ENCODE data around the gene GPR39. TPM values are rescaled to one million over a fixed set of nuclear protein-coding genes. Genes with fewer than 3 reads are reported as not detected.

The GPR39 gene
- total and polyA plus RNA-seq, 2 donors (not counting 3 experiments of a cell fraction or from before 2014, with no cell fraction given) = 0.03 to 0.20 TPM

- ChIA-PET POLR2A (no interaction called here), CTCF (no interaction called here)
- Histone ChIP-seq H3K4me2 (ENCODE audit: insufficient read depth, low read length) (no peak overlapping the region), H3K9me3 (replicated peaks; ENCODE audit: control insufficient read depth, insufficient read depth, low read length) (no peaks in the 10 kb centered on the region), H3K79me2 (ENCODE audit: control insufficient read depth, insufficient read depth, low read length) (no peaks in the 10 kb centered on the region), H3K4me3 (replicated peaks in 1 of 3; ENCODE audit: insufficient read depth in 1 of 3, low read depth in 1 of 3, low read length in 3 of 3) (no peak overlapping the region), H3K27me3 (ENCODE audit: control insufficient read depth in 2 of 2, insufficient read depth in 2 of 2, low read length in 2 of 2) (no peaks in the 10 kb centered on the region), H3K9ac (replicated peaks; ENCODE audit: extremely low read depth, insufficient read depth, low read length) (no peak overlapping the region), H4K20me1 (replicated peaks; ENCODE audit: control insufficient read depth, extremely low read depth, insufficient read depth, low read length) (no peaks in the 10 kb centered on the region), H3K36me3 (ENCODE audit: control insufficient read depth in 2 of 2, extremely low read depth in 1 of 2, insufficient read depth in 2 of 2, low read length in 2 of 2) (no peaks in the 10 kb centered on the region), H2AFZ (ENCODE audit: low read depth, low read length) (no peak overlapping the region), H3K27ac (ENCODE audit: insufficient read depth, low read depth, low read length) (no peak overlapping the region), H3K4me1 (ENCODE audit: control insufficient read depth, extremely low read depth, insufficient read depth, low read length) (no peaks in the 10 kb centered on the region), H3K9me1 (replicated peaks; ENCODE audit: control insufficient read depth, extremely low read depth, insufficient read depth, low read length) (no peaks in the 10 kb centered on the region)
- FAIRE-seq (no peak), DNase-seq (ENCODE audit: low read depth, low spot score) (no peak)
- no TSS peak for BruUV-seq (replicated peaks)
- dilution Hi-C loops (cut with MboI; ENCODE audit: extremely low pct_ligation_motif_present, low sequenced_read_pairs) (no loop called here), intact Hi-C loops (cut with micrococcal nuclease) (no loop called here)
- TF ChIP-seq JUN (IDR thresholded peaks at IDR 0.05; ENCODE audit: borderline replicate concordance, insufficient read depth, insufficient read length, low read depth) = no peak
- no peak for TF ChIP-seq CTCF (IDR thresholded peaks at IDR 0.05; ENCODE audit: extremely low read depth in 1 of 2, insufficient read depth in 1 of 2, low read depth in 1 of 2, low read length in 2 of 2)
- no peak for TF ChIP-seq GATA2 (IDR thresholded peaks at IDR 0.05; ENCODE audit: insufficient read depth, insufficient read length, low read depth, low read length)
Measured at GRCh38 chr2:132473174-132473883, 56.7 kb downstream of the GPR39 start.

GRCh38 chr2:132475615-132476014, 59.0 kb downstream of the GPR39 start:
- H3K79me2 ChIP-seq (ENCODE audit: control insufficient read depth, insufficient read depth, low read length) = no peaks in the 10 kb centered on the region
- no peak for TF ChIP-seq MYC (IDR thresholded peaks at IDR 0.05; ENCODE audit: low read depth, low read length)
- TF ChIP-seq JUN (IDR thresholded peaks at IDR 0.05; ENCODE audit: borderline replicate concordance, insufficient read depth, insufficient read length, low read depth) = no peak
- no peak for TF ChIP-seq MAX (IDR thresholded peaks at IDR 0.05; ENCODE audit: insufficient read depth, insufficient read length)
- TF ChIP-seq GATA2 (IDR thresholded peaks at IDR 0.05; ENCODE audit: insufficient read depth, insufficient read length, low read depth, low read length) = no peak
- TF ChIP-seq POLR2A (IDR thresholded peaks at IDR 0.05; ENCODE audit: low read depth, low read length) = no peak
- no peak for TF ChIP-seq EZH2 (IDR thresholded peaks at IDR 0.05; ENCODE audit: borderline replicate concordance, low read depth, low read length, severe bottlenecking)
- TF ChIP-seq CTCF (IDR thresholded peaks at IDR 0.05; ENCODE audit: extremely low read depth in 1 of 2, insufficient read depth in 1 of 2, low read depth in 1 of 2, low read length in 2 of 2) = no peak
- no peak for TF ChIP-seq POLR2AphosphoS5 (IDR thresholded peaks at IDR 0.05; ENCODE audit: insufficient read depth, low read depth, low read length)
- no peak for TF ChIP-seq FOS (IDR thresholded peaks at IDR 0.05; ENCODE audit: borderline replicate concordance, insufficient read depth, low read length)
- FAIRE-seq (no peak), DNase-seq (ENCODE audit: low read depth, low spot score) (no peak)
- intact Hi-C loops (cut with micrococcal nuclease) (no loop called here), dilution Hi-C loops (cut with MboI; ENCODE audit: extremely low pct_ligation_motif_present, low sequenced_read_pairs) (no loop called here)
- H3K9me1 ChIP-seq (replicated peaks; ENCODE audit: control insufficient read depth, extremely low read depth, insufficient read depth, low read length) = no peaks in the 10 kb centered on the region
- H3K27ac ChIP-seq (ENCODE audit: insufficient read depth, low read depth, low read length) = no peak overlapping the region
- no peaks in the 10 kb centered on the region for H3K4me1 ChIP-seq (ENCODE audit: control insufficient read depth, extremely low read depth, insufficient read depth, low read length)
- no peak overlapping the region for H3K4me2 ChIP-seq (ENCODE audit: insufficient read depth, low read length)
- no peak overlapping the region for H3K9ac ChIP-seq (replicated peaks; ENCODE audit: extremely low read depth, insufficient read depth, low read length)
- ChIA-PET POLR2A (no interaction called here), CTCF (no interaction called here)
- H2AFZ ChIP-seq (ENCODE audit: low read depth, low read length) = no peak overlapping the region
- H3K9me3 ChIP-seq (replicated peaks; ENCODE audit: control insufficient read depth, insufficient read depth, low read length) = no peaks in the 10 kb centered on the region
- no peaks in the 10 kb centered on the region for H3K27me3 ChIP-seq (ENCODE audit: control insufficient read depth in 2 of 2, insufficient read depth in 2 of 2, low read length in 2 of 2)
- no peaks in the 10 kb centered on the region for H4K20me1 ChIP-seq (replicated peaks; ENCODE audit: control insufficient read depth, extremely low read depth, insufficient read depth, low read length)
- BruUV-seq (replicated peaks) = no TSS peak
- no peaks in the 10 kb centered on the region for H3K36me3 ChIP-seq (ENCODE audit: control insufficient read depth in 2 of 2, extremely low read depth in 1 of 2, insufficient read depth in 2 of 2, low read length in 2 of 2)
- H3K4me3 ChIP-seq (replicated peaks in 1 of 3; ENCODE audit: insufficient read depth in 1 of 3, low read depth in 1 of 3, low read length in 3 of 3) = no peak overlapping the region
